Ovary (tissue), 3 donors: ENCODE data around the gene FBXO36.

Source experiments
- POLR2A ChIP-seq: fragments of 450-650 bp; IDR thresholded peaks from one replicate; pipeline ENCODE4 v1.6.1; 2017; ENCODE audit warnings: antibody characterized with exemption, mild to moderate bottlenecking, moderate library complexity
- TF ChIP-seq, protein P1 (sequence below), 3 donors: fragments of 450-650 bp in 2 of 3; fragments of 200-600 bp in 1 of 3; IDR thresholded peaks; one replicate each; pipeline versions ENCODE4 v1.5.1 to v1.8.0; 2016 to 2022; ENCODE audit warnings: antibody characterized with exemption in 3 of 3, mild to moderate bottlenecking in 1 of 3
- donor health status: DM: no; HTN: no; CAD: no.

DNA sequence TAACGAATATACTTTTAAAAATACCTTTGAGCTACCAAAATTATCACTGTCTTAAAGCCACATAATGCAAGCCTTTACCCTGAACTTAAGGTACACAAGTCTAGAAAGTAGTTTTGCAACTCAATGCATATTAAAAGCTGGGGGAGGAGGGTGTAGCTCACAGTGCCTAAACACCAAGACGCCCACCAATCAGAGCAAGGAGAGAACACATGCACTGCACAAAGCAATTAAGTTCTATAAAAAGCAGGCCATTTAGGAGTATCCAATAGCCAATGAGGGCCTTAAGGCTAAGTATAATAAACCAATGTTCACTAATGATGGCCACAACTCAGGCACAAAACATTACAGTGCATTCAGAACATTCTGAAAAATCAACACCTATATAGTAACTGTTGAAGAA lies 16.7 kb upstream of the FBXO36 start:
- TF ChIP-seq, protein P1, sequence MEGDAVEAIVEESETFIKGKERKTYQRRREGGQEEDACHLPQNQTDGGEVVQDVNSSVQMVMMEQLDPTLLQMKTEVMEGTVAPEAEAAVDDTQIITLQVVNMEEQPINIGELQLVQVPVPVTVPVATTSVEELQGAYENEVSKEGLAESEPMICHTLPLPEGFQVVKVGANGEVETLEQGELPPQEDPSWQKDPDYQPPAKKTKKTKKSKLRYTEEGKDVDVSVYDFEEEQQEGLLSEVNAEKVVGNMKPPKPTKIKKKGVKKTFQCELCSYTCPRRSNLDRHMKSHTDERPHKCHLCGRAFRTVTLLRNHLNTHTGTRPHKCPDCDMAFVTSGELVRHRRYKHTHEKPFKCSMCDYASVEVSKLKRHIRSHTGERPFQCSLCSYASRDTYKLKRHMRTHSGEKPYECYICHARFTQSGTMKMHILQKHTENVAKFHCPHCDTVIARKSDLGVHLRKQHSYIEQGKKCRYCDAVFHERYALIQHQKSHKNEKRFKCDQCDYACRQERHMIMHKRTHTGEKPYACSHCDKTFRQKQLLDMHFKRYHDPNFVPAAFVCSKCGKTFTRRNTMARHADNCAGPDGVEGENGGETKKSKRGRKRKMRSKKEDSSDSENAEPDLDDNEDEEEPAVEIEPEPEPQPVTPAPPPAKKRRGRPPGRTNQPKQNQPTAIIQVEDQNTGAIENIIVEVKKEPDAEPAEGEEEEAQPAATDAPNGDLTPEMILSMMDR (IDR thresholded peaks at IDR 0.05), result no peak
- TF ChIP-seq POLR2A, result no peak
